Measurements from ENCODE around the gene ABCD1.
"Not testable (repeated sequence)": the region's sequence is repeated elsewhere in the genome, so short reads cannot be mapped to it uniquely, and the experiment has no call there.

The ABCD1 gene

DNA sequence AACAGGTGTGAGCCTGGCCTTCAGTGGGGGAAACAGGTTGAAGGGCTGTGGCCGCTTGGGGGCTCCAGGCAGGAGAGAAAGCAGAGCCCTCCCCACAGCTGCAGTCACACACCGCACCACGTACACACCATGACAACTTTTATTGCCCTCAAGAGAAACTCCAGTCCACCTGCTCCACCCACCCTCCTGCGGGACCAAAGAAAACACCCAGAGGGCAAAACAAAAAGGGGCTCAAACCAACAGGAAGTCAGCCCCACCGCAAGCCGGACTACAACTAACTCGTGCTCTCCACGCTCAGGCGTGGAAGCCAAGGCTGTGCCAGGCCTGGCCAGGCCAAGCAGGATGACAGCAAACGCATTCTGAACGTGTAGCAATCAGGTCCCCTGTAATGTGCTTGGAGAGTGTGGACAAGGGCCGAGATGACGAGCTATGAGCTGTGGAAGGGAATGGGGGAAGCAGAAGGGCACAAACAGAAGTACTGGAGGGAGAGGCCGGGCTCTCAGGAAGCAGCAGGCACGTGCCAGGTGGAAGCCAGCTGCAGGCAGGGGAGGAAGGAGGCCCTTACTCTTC, 24.2 kb upstream of the ABCD1 start:
- H3K36me3 Mint-ChIP-seq (ENCODE audit: low read depth) = peaks cover 64% of the 10 kb centered on the region
- no peaks in the 10 kb centered on the region for H3K9me3 Mint-ChIP-seq
- H3K27me3 Mint-ChIP-seq = peaks cover 25% of the 10 kb centered on the region
- no peak overlapping the region for H3K27ac Mint-ChIP-seq
- no peak overlapping the region for H3K4me3 Mint-ChIP-seq
- H3K4me1 Mint-ChIP-seq (ENCODE audit: low read depth) = no peaks in the 10 kb centered on the region
- DNase-seq = no peak

DNA sequence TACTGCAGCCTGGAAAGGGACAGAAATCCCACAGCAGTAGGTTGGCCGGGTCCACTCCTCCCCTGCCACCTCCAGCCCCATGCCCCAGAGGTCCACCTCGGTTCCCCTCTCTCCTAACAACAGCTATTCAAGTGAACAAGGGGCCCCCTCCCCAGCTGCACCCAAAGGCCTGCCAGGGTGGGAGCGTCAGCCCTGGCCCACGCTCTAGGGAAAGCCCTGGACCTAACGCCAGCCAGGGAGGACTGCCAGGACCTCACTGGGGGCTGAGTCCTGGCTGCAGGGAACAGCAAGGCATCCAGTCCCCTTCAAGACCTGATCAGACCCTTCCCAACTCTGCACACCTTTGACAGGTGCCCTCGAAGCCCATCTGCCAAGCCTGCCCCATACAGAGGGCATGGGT, 23.7 kb upstream of the ABCD1 start:
- no peaks in the 10 kb centered on the region for H3K9me3 Mint-ChIP-seq

DNA sequence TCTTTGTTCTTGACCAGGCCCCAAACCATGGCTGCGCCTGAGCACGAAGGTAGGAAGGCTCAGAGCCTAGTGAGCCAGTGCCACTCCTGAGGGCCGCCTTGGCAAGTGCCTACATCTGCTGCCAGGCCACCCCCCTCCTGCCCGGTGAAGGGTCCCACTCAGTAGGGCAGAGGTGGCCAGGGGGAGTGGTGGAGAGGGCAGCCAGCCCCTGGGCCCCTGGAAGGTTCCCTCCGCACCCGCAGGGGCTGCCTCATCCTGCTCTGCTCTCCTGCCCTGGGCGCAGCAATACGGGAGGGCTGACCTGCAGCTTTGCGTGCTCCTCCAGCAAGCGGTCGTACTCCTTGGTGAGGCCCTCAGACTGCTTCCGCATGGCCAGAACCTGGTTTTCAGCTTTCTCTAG, 22.9 kb upstream of the ABCD1 start:
- no peak for DNase-seq
- Mint-ChIP-seq H3K27me3 (peaks cover 30% of the 10 kb centered on the region), H3K9me3 (no peaks in the 10 kb centered on the region), H3K4me3 (no peak overlapping the region), H3K4me1 (ENCODE audit: low read depth) (no peaks in the 10 kb centered on the region), H3K27ac (no peak overlapping the region), H3K36me3 (ENCODE audit: low read depth) (peaks cover 66% of the 10 kb centered on the region)

More for the DNA sequence above, 23.7 kb upstream of the ABCD1 start:
- peaks cover 65% of the 10 kb centered on the region for H3K36me3 Mint-ChIP-seq (ENCODE audit: low read depth)
- H3K4me3 Mint-ChIP-seq = no peak overlapping the region
- H3K27ac Mint-ChIP-seq = no peak overlapping the region
- H3K27me3 Mint-ChIP-seq = peaks cover 25% of the 10 kb centered on the region
- no peak for DNase-seq
- H3K4me1 Mint-ChIP-seq (ENCODE audit: low read depth) = no peaks in the 10 kb centered on the region

DNA sequence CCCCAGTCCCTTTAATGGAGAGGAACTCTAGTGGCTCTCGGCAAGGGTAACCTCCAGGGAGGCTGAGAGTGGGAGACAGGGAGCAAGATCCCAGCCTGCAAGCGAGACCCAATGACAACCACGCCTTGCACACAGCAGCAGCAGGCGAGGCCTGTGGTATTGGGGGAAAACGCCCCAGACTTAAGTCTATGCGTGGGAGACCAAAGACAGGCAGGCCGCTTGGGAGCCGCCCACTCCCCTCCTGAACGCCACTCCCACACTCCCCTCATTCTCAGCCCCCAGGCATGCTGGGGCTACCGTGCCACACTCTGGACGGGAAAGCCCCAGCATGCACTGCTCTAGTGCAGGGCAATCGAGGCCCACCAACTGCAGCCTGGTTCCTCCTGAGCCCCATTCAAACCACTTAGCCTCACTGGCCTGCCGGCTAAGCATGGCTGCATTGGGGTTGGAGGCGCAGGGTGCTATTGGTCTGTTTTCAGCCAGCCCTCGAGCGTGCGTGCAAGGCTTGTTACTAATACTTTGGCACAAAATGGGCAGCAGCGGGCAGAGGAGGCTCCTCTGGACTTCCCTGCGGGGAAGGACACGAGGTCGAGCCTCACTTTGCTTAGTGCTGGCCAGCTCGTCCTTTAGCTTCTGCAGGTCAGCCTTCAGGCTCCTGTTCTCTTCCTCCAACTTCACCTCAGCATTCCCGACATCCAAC, 22.2 kb upstream of the ABCD1 start:
- DNase-seq = no peak
- no peaks in the 10 kb centered on the region for H3K9me3 Mint-ChIP-seq
- no peaks in the 10 kb centered on the region for H3K4me1 Mint-ChIP-seq (ENCODE audit: low read depth)
- H3K27ac Mint-ChIP-seq = no peak overlapping the region
- H3K27me3 Mint-ChIP-seq = peaks cover 26% of the 10 kb centered on the region
- no peak overlapping the region for H3K4me3 Mint-ChIP-seq
- peaks cover 66% of the 10 kb centered on the region for H3K36me3 Mint-ChIP-seq (ENCODE audit: low read depth)

DNA sequence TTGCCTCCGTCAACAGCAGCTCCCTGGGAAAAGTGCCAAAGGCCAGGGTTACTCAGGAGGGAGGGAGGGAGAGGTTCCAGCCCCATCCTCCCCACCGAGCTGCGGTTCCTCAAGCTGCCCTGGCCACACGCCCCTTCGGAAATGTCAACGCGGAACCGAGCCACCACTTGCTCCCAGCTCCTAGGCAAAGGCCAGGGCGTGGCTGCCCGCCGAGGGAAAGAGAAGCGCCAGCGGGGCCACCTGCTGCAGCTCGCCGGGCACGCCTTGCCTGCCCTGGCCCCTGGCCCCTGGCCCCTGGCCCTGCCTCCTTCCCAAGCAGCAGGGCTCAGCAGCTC, 21.7 kb upstream of the ABCD1 start:
- H3K4me1 Mint-ChIP-seq (ENCODE audit: low read depth) = no peaks in the 10 kb centered on the region
- no peaks in the 10 kb centered on the region for H3K9me3 Mint-ChIP-seq
- H3K27me3 Mint-ChIP-seq = peaks cover 26% of the 10 kb centered on the region
- peaks cover 66% of the 10 kb centered on the region for H3K36me3 Mint-ChIP-seq (ENCODE audit: low read depth)
- DNase-seq = no peak
- H3K4me3 Mint-ChIP-seq = no peak overlapping the region
- no peak overlapping the region for H3K27ac Mint-ChIP-seq

DNA sequence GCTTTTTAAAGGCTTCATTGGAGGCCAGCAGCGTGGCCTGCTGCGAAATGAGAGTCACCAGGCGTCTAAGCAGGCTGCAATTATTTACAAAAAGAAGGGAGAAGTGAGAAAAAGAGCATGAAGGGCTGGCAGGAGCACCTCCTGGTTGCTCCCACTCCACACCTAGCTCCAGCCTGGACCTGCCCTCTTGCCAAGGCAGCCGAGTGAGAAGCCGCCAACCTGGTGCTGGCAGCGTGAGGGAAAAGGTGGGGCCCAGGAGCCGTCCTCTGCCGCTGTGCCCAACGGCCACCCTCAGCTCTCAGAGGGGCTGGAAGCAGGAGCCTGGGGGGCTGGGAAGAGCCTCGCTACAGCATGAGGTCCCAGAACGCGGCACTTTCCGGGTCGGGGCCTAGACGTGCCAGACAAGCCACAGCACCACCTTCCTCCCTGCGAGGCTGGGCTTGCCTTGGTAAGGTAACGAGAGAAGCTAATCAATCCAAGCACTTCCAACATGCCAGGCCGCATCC, 20.6 kb upstream of the ABCD1 start:
- no peak for DNase-seq
- no peak overlapping the region for H3K27ac Mint-ChIP-seq
- no peaks in the 10 kb centered on the region for H3K9me3 Mint-ChIP-seq
- peaks cover 4% of the 10 kb centered on the region for H3K4me1 Mint-ChIP-seq (ENCODE audit: low read depth)
- peaks cover 67% of the 10 kb centered on the region for H3K36me3 Mint-ChIP-seq (ENCODE audit: low read depth)
- H3K27me3 Mint-ChIP-seq = peaks cover 30% of the 10 kb centered on the region
- H3K4me3 Mint-ChIP-seq = no peak overlapping the region

DNA sequence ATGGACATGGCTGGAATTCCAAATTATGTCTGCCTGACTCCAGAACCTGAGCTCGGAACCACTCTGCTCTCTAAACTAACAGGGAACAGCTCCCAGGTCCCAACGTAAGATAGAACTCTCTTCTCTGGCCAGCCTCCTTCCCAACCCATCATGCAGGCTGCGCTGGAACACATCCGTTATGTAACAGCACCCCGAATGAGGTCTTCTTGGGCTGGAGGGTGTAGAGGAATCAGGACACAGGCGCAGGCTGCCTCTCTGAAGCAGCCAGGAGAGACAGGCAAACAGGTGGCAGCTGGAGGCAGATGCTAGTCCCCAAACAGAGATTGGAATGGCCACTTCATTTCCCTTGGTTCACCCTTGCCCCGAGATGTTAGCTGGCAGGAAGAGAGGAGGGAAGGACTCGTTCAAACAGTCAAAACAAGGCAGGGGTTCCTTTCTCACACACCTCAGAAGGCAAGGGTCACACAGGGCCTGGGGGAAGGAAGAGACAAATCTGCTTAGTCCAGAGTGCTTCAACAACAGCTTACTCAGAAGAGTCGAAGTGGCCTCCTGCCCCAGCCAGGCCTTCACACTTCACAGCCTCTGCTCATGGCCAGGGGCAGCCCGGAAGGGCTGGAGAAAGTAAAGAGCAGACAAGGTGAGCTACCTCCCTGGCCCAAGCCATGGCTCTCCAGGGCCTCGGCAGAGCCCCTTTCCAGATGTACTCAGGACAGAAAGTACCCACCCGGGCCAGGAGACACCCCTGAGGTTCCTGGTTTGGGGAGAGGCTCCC, 19.8 kb upstream of the ABCD1 start:
- not testable (repeated sequence) for DNase-seq; H3K9me3 Mint-ChIP-seq; H3K27ac Mint-ChIP-seq; H3K4me1 Mint-ChIP-seq (ENCODE audit: low read depth); H3K4me3 Mint-ChIP-seq
- peaks cover 30% of the 10 kb centered on the region for H3K27me3 Mint-ChIP-seq
- H3K36me3 Mint-ChIP-seq (ENCODE audit: low read depth) = peaks cover 74% of the 10 kb centered on the region

DNA sequence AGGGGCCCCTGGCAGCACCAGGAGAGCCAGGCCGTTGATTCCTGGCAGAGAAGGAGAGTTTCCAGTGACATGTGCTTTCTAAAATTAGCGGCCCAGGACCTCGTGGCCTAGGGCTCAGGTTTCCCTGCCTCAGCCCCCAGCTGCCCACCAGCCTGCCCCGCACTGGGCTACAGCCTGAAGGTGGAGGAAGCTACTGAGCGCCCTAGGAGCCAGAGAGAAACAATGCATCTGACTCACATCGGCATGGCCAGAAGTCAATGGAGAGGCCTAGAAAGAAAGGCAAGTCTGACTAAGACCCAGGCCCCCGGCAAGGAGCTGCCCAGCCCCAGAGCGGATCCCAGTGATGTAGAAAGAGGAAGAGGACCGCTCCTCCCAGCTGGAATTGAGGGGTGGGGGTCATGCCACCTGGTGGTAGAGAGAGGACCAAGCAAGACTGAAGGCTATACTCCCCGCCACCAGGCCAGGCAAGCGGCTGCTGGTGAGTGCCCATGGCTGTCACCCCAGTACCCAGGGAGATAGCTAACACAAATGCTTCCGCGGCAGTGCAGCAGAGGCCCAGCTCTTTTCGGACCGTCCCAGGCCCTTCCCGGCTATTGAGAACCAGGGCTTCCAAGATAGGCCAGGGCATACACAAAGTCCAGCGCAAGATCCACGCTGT, 19.1 kb upstream of the ABCD1 start:
- not testable (repeated sequence) for DNase-seq; H3K4me1 Mint-ChIP-seq (ENCODE audit: low read depth); H3K9me3 Mint-ChIP-seq; H3K27ac Mint-ChIP-seq; H3K4me3 Mint-ChIP-seq
- Mint-ChIP-seq H3K36me3 (ENCODE audit: low read depth) (peaks cover 78% of the 10 kb centered on the region), H3K27me3 (peaks cover 34% of the 10 kb centered on the region)

DNA sequence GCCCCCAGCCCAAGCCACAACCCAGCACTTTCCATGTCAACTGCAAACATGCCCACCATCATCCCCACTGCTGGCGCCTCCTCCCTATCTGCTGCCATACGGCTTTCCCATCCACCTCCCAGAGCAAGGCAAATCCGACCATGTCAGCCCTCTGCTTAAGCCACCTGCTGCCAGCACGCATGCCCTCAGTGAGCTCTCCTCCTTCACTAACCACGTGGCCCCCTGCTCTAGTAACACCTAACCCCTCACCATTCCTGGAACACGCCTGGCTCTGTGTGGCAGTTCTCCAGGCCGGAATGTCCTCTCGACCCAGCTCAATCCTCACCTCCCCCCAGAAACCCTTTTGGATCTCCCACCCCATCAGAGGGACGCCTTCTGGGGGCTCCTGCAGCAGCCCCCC, 17.9 kb upstream of the ABCD1 start:
- H3K9me3 Mint-ChIP-seq = no peaks in the 10 kb centered on the region
- H3K36me3 Mint-ChIP-seq (ENCODE audit: low read depth) = peaks cover 84% of the 10 kb centered on the region
- H3K27me3 Mint-ChIP-seq = peaks cover 41% of the 10 kb centered on the region
- peaks cover 6% of the 10 kb centered on the region for H3K4me1 Mint-ChIP-seq (ENCODE audit: low read depth)
- DNase-seq = no peak
- H3K4me3 Mint-ChIP-seq = no peak overlapping the region
- no peak overlapping the region for H3K27ac Mint-ChIP-seq

DNA sequence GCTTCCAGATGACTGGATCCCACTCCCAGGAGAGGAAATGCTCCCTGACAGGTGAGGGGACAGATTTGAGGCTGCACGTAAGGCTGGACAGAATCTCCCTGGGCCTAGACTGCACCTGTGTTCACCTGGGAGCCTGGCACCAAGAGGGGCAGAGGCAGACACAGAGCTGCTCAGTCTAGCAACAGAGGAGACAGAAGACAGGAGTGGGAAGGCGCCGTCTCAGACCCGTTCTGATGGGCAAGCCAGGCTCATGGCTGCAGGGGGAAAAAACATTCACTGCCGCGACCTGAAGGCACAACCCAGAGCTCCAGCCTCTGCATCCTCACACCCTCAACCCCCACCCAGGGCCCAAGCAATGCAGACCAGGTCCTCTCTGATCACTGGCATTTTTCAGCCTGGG, 17.2 kb upstream of the ABCD1 start:
- Mint-ChIP-seq H3K36me3 (ENCODE audit: low read depth) (peaks cover 82% of the 10 kb centered on the region), H3K9me3 (no peaks in the 10 kb centered on the region), H3K27me3 (peaks cover 41% of the 10 kb centered on the region), H3K4me1 (ENCODE audit: low read depth) (peaks cover 6% of the 10 kb centered on the region), H3K27ac (no peak overlapping the region), H3K4me3 (no peak overlapping the region)
- no peak for DNase-seq

DNA sequence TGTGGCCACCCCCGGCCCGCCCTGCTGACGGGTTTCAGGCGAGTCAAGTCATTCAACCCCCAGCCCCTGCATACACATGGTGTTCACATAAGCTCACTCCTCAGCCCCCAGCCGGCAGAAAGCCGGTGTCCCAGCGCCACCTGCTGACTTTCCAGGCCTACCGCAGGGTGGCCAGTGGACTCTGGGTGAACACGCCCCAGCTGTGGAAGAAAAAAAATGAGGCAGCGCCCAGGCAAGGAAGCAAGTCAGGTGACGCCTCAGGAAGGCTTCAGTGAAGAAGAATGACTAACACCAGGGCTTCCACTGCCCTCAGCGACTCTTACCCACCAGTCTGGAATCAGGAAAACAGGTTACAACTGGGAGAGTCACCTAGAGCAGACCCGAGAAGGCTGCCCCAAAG, 16.2 kb upstream of the ABCD1 start:
- Mint-ChIP-seq H3K4me1 (ENCODE audit: low read depth) (peaks cover 6% of the 10 kb centered on the region), H3K36me3 (ENCODE audit: low read depth) (peaks cover 84% of the 10 kb centered on the region), H3K9me3 (no peaks in the 10 kb centered on the region), H3K4me3 (no peak overlapping the region), H3K27ac (peak overlapping the region; percentile 47), H3K27me3 (peaks cover 45% of the 10 kb centered on the region)
- peak; percentile 54 for DNase-seq

DNA sequence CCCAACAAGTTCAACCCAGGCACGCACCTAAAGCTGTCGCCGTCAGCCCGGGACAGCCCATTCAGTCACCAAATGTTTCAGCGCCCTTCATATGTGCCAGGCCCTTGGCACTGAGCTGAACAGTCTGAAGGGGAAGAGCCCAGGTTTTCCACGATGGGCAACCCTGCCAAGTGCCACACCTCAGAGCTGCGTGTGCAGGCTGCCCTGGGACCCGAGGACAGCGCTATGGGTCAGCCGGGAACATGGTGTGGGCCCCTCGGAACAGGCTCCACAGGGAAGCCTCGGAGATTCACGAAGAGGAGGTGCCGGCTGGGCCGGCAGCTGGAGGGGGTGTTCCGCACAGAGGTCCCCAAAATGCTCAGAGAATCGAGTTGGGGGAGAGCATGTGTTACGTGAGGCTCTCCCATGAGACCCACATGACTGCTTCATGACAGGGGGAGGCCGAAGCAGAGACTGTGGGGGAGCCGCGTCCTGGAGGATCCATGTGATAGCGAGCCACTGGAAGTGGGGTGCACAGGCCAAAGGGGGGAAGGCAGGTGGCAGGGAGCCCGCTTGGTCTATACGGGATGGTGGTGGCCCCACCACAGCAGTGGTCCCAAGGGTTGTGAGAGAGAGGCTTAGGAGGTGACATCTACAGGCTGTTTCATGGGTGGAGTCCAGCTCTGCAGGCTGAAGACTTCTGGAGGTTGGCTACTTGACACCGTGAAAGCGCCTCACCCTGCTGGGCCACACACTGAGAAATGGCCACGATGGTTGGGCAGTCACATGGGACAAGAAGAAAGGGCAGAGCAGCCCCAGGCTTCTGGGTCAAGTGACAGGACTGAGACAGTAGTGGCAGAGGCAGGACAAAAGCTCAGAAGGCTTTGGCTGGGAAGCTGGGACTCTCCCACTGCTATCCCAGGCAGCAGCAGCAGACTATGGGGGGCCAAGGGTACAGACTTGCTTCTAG, 14.7 kb upstream of the ABCD1 start:
- H3K27me3 Mint-ChIP-seq = peaks cover 53% of the 10 kb centered on the region
- H3K4me1 Mint-ChIP-seq (ENCODE audit: low read depth) = peaks cover 6% of the 10 kb centered on the region
- H3K36me3 Mint-ChIP-seq (ENCODE audit: low read depth) = peaks cover 85% of the 10 kb centered on the region
- no peaks in the 10 kb centered on the region for H3K9me3 Mint-ChIP-seq
- H3K4me3 Mint-ChIP-seq = no peak overlapping the region
- no peak for DNase-seq
- H3K27ac Mint-ChIP-seq = no peak overlapping the region

DNA sequence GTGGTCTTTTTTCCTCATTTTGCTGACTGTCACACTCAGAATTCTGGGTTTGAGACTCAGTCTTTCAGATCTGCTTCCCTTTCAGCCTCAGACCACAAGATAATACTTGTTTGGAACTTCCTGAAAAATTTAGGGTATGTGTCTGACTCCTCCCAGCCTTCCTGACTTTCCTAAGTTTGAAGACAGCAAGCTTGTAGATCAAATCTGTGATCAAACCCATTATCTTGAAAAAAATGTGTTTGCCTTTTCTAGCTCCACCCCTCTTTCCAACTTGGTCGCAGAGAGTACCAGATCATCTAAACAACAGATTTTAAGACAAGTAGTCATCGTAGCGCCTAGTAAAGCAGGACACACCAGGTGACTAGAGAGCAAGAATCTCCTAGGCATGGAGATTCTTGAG, 10.4 kb upstream of the ABCD1 start:
- H3K27ac Mint-ChIP-seq = no peak overlapping the region
- no peak for DNase-seq
- no peak overlapping the region for H3K4me3 Mint-ChIP-seq

DNA sequence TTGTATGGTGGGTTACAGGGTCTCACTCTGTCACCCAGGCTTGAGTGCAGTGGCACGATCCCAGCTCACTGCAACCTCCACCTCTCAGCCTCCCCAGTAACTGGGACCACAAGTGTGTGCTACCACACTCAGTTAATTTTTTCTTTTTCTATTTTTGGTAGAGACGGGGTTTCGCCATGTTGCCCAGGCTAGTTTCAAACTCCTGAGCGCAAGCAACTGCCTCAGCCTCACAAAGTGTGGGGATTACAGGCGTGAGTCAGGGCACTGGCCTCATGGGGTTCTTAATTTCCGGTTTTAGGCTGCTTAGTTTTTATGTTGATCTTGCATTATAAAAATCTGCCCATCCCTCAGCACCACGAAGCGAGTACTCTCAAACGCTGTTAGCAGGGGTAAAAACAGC, 7.2 kb upstream of the ABCD1 start:
- Mint-ChIP-seq H3K36me3 (ENCODE audit: low read depth) (peaks cover 86% of the 10 kb centered on the region), H3K4me1 (ENCODE audit: low read depth) (peaks cover 11% of the 10 kb centered on the region), H3K27me3 (peaks cover 38% of the 10 kb centered on the region), H3K9me3 (no peaks in the 10 kb centered on the region), H3K27ac (no peak overlapping the region), H3K4me3 (no peak overlapping the region)
- no peak for DNase-seq

More for the DNA sequence above, 10.4 kb upstream of the ABCD1 start:
- Mint-ChIP-seq H3K27me3 (peaks cover 46% of the 10 kb centered on the region), H3K36me3 (ENCODE audit: low read depth) (peaks cover 84% of the 10 kb centered on the region), H3K9me3 (no peaks in the 10 kb centered on the region), H3K4me1 (ENCODE audit: low read depth) (peaks cover 5% of the 10 kb centered on the region)
